ENCODE results near the gene DNAJC7. TPM values are rescaled to one million over a fixed set of nuclear protein-coding genes. Genes with fewer than 3 reads are reported as not detected.
A peak's percentile ranks its signal among the peaks of the same experiment; 100 is the strongest.

The DNAJC7 gene
- total and polyA plus RNA-seq, 4 donors, result 66.2 to 89.3 (median 83.0) TPM

DNA sequence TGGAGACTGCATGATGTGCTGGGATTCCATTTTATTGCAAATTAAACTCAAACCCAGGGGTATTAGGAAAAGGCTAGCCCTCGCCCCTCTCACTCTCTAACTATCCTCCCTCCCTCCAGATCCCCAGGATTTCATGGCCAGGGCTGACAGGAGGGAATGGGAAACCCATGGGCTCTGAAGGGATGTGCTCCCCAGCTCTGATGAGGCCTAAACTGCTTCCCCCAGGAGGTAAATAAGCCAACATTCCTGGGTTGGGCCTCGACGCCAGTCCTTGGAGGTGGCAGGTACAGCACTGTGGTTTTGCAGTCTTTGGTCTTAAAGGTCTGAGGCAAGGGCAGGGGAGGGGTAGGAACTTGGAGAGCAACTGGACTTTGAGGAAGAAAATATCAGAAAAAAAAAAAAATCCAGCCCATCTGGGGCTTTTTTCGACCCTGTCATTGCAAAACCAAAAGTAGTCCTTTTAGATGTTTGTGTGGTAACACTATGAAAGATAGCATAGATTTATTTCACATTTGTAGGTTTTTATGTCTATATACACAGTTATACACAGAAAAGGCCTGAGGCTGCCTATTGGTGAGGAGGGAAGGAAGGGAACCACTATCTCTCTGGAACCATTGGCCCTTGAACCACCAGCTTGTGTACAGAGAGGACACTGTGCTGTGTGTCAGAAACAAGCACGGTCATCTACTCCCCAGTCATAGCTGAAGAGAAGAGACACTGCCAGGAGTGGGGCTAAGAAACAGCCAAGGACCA is 21.2 kb upstream of the DNAJC7 start:
- 68 to 79% methylated on average over 5 of the region's 5 CpGs for WGBS, 2 donors
- Histone ChIP-seq H3K36me3 (ENCODE audit: control insufficient read depth in 4 of 4, insufficient read depth in 4 of 4, low read length in 4 of 4) (no peaks in the 10 kb centered on the region), H3K4me1 (ENCODE audit: control insufficient read depth in 5 of 5, insufficient read depth in 5 of 5, low read length in 5 of 5) (peaks cover 0 to 4% (median 0%) of the 10 kb centered on the region in 5 donors), H3K4me3 (no peak overlapping the region), H3K27ac (ENCODE audit: low read depth in 1 of 2, low read length in 1 of 2) (no peak overlapping the region), H3K27me3 (ENCODE audit: control insufficient read depth in 3 of 3, insufficient read depth in 3 of 3, low read length in 2 of 3) (no peaks in the 10 kb centered on the region), H3K9me3 (ENCODE audit: control insufficient read depth in 4 of 4, insufficient read depth in 3 of 4, low read length in 3 of 4) (no peaks in the 10 kb centered on the region), H3K9ac (ENCODE audit: insufficient read depth in 1 of 2, low read length in 2 of 2) (no peak overlapping the region)
- no peak for ATAC-seq (ENCODE audit: insufficient read depth, low FRiP score)
- no peak for DNase-seq
- TF ChIP-seq CTCF (IDR thresholded peaks at IDR 0.05; ENCODE audit: control extremely low read depth, extremely low read depth), result no peak

DNA sequence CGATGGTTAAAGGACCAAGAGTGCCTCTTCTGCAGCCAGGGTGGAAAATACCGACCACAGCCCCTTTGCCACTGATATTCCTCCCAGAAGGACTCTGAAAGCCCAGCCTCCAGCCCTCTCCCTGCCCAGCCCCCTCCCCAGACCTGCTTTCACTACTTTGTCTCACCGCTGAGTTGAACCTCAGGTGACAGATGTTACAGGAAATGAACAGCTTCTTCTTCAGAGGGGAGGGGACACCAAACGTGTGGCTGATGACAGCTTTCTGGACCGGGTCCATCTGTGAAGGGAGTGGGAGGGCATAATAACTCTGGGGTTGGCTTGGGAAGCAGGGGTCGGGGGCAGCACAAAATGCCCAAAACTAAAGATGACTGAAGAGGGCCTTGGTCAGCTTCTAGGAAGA is 16.8 kb upstream of the DNAJC7 start:
- Histone ChIP-seq H3K27me3 (ENCODE audit: control insufficient read depth in 3 of 3, insufficient read depth in 3 of 3, low read length in 2 of 3) (no peaks in the 10 kb centered on the region), H3K4me3 (no peak overlapping the region), H3K9me3 (ENCODE audit: control insufficient read depth in 4 of 4, insufficient read depth in 3 of 4, low read length in 3 of 4) (no peaks in the 10 kb centered on the region), H3K9ac (ENCODE audit: insufficient read depth in 1 of 2, low read length in 2 of 2) (no peak overlapping the region), H3K4me1 (ENCODE audit: control insufficient read depth in 5 of 5, insufficient read depth in 5 of 5, low read length in 5 of 5) (no peaks in the 10 kb centered on the region), H3K27ac (ENCODE audit: low read depth in 1 of 2, low read length in 1 of 2) (no peak overlapping the region), H3K36me3 (ENCODE audit: control insufficient read depth in 4 of 4, insufficient read depth in 4 of 4, low read length in 4 of 4) (no peaks in the 10 kb centered on the region)
- 44% methylated on average over 5 to 6 of the region's 6 CpGs for WGBS, 2 donors
- no peak for TF ChIP-seq CTCF (IDR thresholded peaks at IDR 0.05; ENCODE audit: control extremely low read depth, extremely low read depth)
- no peak for ATAC-seq (ENCODE audit: insufficient read depth, low FRiP score)
- no peak for DNase-seq

- no peak for TF ChIP-seq CTCF (IDR thresholded peaks at IDR 0.05; ENCODE audit: control extremely low read depth, extremely low read depth)
- WGBS, 2 donors, result 61 to 79% methylated on average over 6 of the region's 6 CpGs
- Histone ChIP-seq H3K36me3 (ENCODE audit: control insufficient read depth in 4 of 4, insufficient read depth in 4 of 4, low read length in 4 of 4) (no peaks in the 10 kb centered on the region), H3K27me3 (ENCODE audit: control insufficient read depth in 3 of 3, insufficient read depth in 3 of 3, low read length in 2 of 3) (no peaks in the 10 kb centered on the region), H3K9ac (ENCODE audit: insufficient read depth in 1 of 2, low read length in 2 of 2) (no peak overlapping the region), H3K9me3 (ENCODE audit: control insufficient read depth in 4 of 4, insufficient read depth in 3 of 4, low read length in 3 of 4) (no peaks in the 10 kb centered on the region), H3K4me3 (no peak overlapping the region), H3K27ac (ENCODE audit: low read depth in 1 of 2, low read length in 1 of 2) (no peak overlapping the region), H3K4me1 (ENCODE audit: control insufficient read depth in 5 of 5, insufficient read depth in 5 of 5, low read length in 5 of 5) (no peaks in the 10 kb centered on the region)
- DNase-seq (peak in 1 of 3 donors; percentile 41), ATAC-seq (ENCODE audit: insufficient read depth, low FRiP score) (no peak)
Observed at GRCh38 chr17:42031584-42031983, 14.3 kb upstream of the DNAJC7 start.

DNA sequence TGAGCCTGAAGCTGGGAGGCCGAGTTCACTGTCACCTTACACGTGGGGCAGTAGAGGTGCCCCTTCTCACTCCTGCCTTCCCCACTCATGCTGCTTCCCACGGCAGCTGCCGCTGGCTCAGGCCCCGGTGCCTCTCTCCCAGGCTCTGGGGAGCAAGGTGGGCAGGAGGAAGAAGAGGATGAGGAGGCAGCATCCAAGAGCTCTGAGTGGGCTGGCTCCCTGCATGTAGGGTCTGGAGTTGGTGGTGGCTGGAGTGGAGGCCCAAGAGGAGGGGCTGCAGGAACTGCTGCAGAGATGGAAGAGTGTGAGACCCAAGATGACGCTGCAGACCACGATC is 11.5 kb upstream of the DNAJC7 start:
- no peak for DNase-seq
- H3K27ac ChIP-seq (ENCODE audit: low read depth in 1 of 2, low read length in 1 of 2), result no peak overlapping the region
- ATAC-seq (ENCODE audit: insufficient read depth, low FRiP score), result no peak
- no peak overlapping the region for H3K4me3 ChIP-seq
- H3K27me3 ChIP-seq (ENCODE audit: control insufficient read depth in 3 of 3, insufficient read depth in 3 of 3, low read length in 2 of 3), result no peaks in the 10 kb centered on the region
- TF ChIP-seq CTCF (IDR thresholded peaks at IDR 0.05; ENCODE audit: control extremely low read depth, extremely low read depth), result no peak
- H3K4me1 ChIP-seq (ENCODE audit: control insufficient read depth in 5 of 5, insufficient read depth in 5 of 5, low read length in 5 of 5), result peaks cover 0 to 10% (median 0%) of the 10 kb centered on the region in 5 donors
- no peak overlapping the region for H3K9ac ChIP-seq (ENCODE audit: insufficient read depth in 1 of 2, low read length in 2 of 2)
- 83 to 87% methylated on average over 7 of the region's 7 CpGs for WGBS, 2 donors
- no peaks in the 10 kb centered on the region for H3K9me3 ChIP-seq (ENCODE audit: control insufficient read depth in 4 of 4, insufficient read depth in 3 of 4, low read length in 3 of 4)
- peaks cover 0 to 8% (median 4%) of the 10 kb centered on the region in 4 donors for H3K36me3 ChIP-seq (ENCODE audit: control insufficient read depth in 4 of 4, insufficient read depth in 4 of 4, low read length in 4 of 4)

Data from lung (tissue), 12 donors.